Neural progenitor cell (in vitro differentiated cells): Measurements from ENCODE around the gene HOXC12.

Experiments
- EZH2 ChIP-seq: fragments of 200-600 bp; sonication (generic); IDR thresholded peaks from 2 replicates; pipeline ENCODE4 v1.6.1; 2017; ENCODE audit warnings: antibody characterized with exemption, mild to moderate bottlenecking, moderate library complexity
- EZH2phosphoT487 ChIP-seq: fragments of 200-600 bp; sonication (generic); IDR thresholded peaks from 2 replicates; pipeline ENCODE4 v1.6.1; 2017; ENCODE audit warnings: antibody characterized with exemption
- TF ChIP-seq, protein P1 (sequence below): fragments of 200-600 bp; sonication (generic); IDR thresholded peaks from 2 replicates; pipeline ENCODE4 v1.5.1; 2017; ENCODE audit warnings: antibody characterized with exemption, mild to moderate bottlenecking

DNA sequence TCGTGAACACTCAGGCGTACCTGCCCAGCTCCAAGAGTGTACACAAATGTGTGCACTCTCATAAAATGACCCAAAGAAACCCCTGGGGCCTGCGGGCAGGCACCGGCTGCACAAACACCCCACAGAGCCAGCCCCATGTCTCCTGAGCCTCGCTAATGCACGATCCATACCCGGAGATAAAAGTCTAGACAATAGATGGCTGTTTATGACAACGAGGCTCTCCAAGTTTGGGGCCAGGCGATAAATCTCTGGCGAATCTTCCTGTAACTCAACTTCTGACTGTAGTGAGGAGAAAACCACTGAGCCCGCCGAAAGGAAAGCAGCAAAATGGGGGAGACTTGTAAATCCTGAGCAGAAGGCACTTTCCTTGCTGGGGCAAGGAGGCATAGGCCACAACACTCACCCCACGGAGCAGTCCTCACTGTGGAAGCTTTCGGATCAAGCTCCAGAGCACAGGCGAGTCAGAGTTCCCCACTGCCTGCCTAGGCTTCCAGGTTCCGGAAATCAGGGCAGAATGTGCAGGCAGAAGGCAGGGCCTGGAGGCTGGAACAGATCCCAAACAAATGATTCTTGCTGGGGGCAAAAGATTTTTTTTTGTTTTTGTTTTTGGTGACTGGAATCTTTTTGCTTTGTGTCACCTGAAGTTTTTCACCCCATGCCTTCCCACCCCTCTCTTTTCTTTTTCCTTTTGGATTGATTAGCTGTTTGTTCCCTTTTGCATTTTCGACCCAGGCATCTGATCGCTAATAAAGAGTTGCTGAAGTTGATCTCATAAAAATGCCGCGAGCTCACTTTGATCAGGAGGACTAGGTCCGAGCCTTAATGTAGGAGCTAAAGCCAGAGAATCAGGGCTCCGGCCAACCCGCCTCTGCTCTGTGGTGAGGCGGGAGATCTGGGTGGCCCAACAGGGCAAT is 13.8 kb downstream of the HOXC12 start:
- TF ChIP-seq, protein P1, sequence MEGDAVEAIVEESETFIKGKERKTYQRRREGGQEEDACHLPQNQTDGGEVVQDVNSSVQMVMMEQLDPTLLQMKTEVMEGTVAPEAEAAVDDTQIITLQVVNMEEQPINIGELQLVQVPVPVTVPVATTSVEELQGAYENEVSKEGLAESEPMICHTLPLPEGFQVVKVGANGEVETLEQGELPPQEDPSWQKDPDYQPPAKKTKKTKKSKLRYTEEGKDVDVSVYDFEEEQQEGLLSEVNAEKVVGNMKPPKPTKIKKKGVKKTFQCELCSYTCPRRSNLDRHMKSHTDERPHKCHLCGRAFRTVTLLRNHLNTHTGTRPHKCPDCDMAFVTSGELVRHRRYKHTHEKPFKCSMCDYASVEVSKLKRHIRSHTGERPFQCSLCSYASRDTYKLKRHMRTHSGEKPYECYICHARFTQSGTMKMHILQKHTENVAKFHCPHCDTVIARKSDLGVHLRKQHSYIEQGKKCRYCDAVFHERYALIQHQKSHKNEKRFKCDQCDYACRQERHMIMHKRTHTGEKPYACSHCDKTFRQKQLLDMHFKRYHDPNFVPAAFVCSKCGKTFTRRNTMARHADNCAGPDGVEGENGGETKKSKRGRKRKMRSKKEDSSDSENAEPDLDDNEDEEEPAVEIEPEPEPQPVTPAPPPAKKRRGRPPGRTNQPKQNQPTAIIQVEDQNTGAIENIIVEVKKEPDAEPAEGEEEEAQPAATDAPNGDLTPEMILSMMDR: no peak
- peak; percentile 67 for TF ChIP-seq EZH2
- TF ChIP-seq EZH2phosphoT487: peak; percentile 61
